HEK293 (cell line): Measurements from ENCODE around the gene PIP4K2A.

ENCODE experiments used
- CTCF ChIA-PET: fragments of 350-600 bp; formaldehyde crosslinking; extraction: SDS; loops from one replicate; lab custom pipeline; 2021; ENCODE audit warnings: antibody characterized with exemption; lab: Yijun Ruan, JAX
- POLR2A ChIA-PET: fragments of 300-600 bp; formaldehyde crosslinking; extraction: SDS; loops from one replicate; lab custom pipeline; 2020; ENCODE audit warnings: antibody characterized with exemption, inconsistent platforms; lab: Yijun Ruan, JAX
- H3K27ac ChIP-seq: fragments of 200-500 bp; sonication (Bioruptor generic); 2 replicates; pipeline ENCODE4 v1.5.1; 2014; ENCODE audit warnings: low read depth, low read length, control low read depth, inconsistent platforms; ENCODE audit errors: extremely low read depth
- H3K36me3 ChIP-seq, 2 experiments: fragments of 200-500 bp in 1 of 2; sonication (Bioruptor generic) in 1 of 2; 1 replicate in 1 of 2; 2 replicates in 1 of 2; pipeline ENCODE4 v1.5.1; 2014 to 2017; ENCODE audit warnings: inconsistent platforms in 2 of 2, low read length in 2 of 2; ENCODE audit not compliant: control insufficient read depth in 2 of 2, insufficient read depth in 1 of 2
- H3K4me1 ChIP-seq: fragments of 200-500 bp; sonication (Bioruptor generic); 2 replicates; pipeline ENCODE4 v1.5.1; 2014; ENCODE audit warnings: mild to moderate bottlenecking, low read length, inconsistent platforms; ENCODE audit not compliant: control insufficient read depth, insufficient read depth
- H3K4me3 ChIP-seq: 2 replicates; pipeline ENCODE4 v1.5.1; 2011; ENCODE audit warnings: low read depth, mild to moderate bottlenecking, control low read depth, low read length, moderate library complexity
- H3K9me3 ChIP-seq: fragments of 200-500 bp; sonication (Bioruptor generic); 2 replicates; pipeline ENCODE4 v1.5.1; 2014; ENCODE audit warnings: low read depth, low read length, inconsistent platforms; ENCODE audit not compliant: control insufficient read depth, insufficient read depth
- FEZF1 ChIP-seq: fragments of 450-650 bp; formaldehyde crosslinking; IDR thresholded peaks from 2 replicates; pipeline ENCODE4 v1.5.1; 2016; ENCODE audit warnings: missing biosample characterization, missing genetic modification characterization
- GFI1B ChIP-seq: fragments of 450-650 bp; formaldehyde crosslinking; IDR thresholded peaks from 2 replicates; pipeline ENCODE4 v1.5.1; 2016; ENCODE audit warnings: missing biosample characterization, missing genetic modification characterization
- HOXC10 ChIP-seq: sonication (generic); formaldehyde crosslinking; IDR thresholded peaks from 2 replicates; pipeline ENCODE4 v1.8.1; 2023; ENCODE audit warnings: mild to moderate bottlenecking, missing genetic modification reagents
- KLF16 ChIP-seq: fragments of 450-650 bp; formaldehyde crosslinking; IDR thresholded peaks from 2 replicates; pipeline ENCODE4 v1.5.1; 2017; ENCODE audit warnings: missing biosample characterization, missing genetic modification characterization
- YY2 ChIP-seq: fragments of 450-650 bp; formaldehyde crosslinking; IDR thresholded peaks from 2 replicates; pipeline ENCODE4 v1.5.1; 2016; ENCODE audit warnings: missing biosample characterization, missing genetic modification characterization
- ZBTB17 ChIP-seq: fragments of 450-650 bp; formaldehyde crosslinking; IDR thresholded peaks from 2 replicates; pipeline ENCODE4 v1.5.1; 2016; ENCODE audit warnings: missing biosample characterization, missing genetic modification characterization
- ZNF202 ChIP-seq: fragments of 450-650 bp; formaldehyde crosslinking; IDR thresholded peaks from 2 replicates; pipeline ENCODE4 v1.5.1; 2016; ENCODE audit warnings: missing biosample characterization, missing genetic modification characterization, borderline replicate concordance
- ZNF366 ChIP-seq: fragments of 450-650 bp; formaldehyde crosslinking; conservative IDR thresholded peaks from 2 replicates; pipeline ENCODE4 v1.5.1; 2016; ENCODE audit warnings: missing biosample characterization, missing genetic modification characterization
- ZNF391 ChIP-seq: fragments of 450-650 bp; formaldehyde crosslinking; IDR thresholded peaks from 2 replicates; pipeline ENCODE4 v1.5.1; 2016; ENCODE audit warnings: low read depth, missing biosample characterization, missing genetic modification characterization, borderline replicate concordance
- ZNF423 ChIP-seq: fragments of 450-650 bp; formaldehyde crosslinking; IDR thresholded peaks from 2 replicates; pipeline ENCODE4 v1.5.1; 2016; ENCODE audit warnings: missing biosample characterization, missing genetic modification characterization
- ZNF529 ChIP-seq: fragments of 450-650 bp; formaldehyde crosslinking; IDR thresholded peaks from 2 replicates; pipeline ENCODE4 v1.5.1; 2017; ENCODE audit warnings: missing genetic modification characterization, missing biosample characterization; ENCODE audit not compliant: insufficient replicate concordance
- ZNF544 ChIP-seq: fragments of 450-650 bp; formaldehyde crosslinking; IDR thresholded peaks from 2 replicates; pipeline ENCODE4 v1.5.0; 2017; ENCODE audit warnings: missing biosample characterization, missing genetic modification characterization
- ZNF600 ChIP-seq: fragments of 450-650 bp; formaldehyde crosslinking; IDR thresholded peaks from 2 replicates; pipeline ENCODE4 v1.5.1; 2016; ENCODE audit warnings: missing biosample characterization, missing genetic modification characterization
- ZNF623 ChIP-seq: fragments of 450-650 bp; formaldehyde crosslinking; IDR thresholded peaks from 2 replicates; pipeline ENCODE4 v1.5.1; 2016; ENCODE audit warnings: missing biosample characterization, missing genetic modification characterization
- ZNF654 ChIP-seq: fragments of 450-650 bp; formaldehyde crosslinking; IDR thresholded peaks from 2 replicates; pipeline ENCODE4 v1.5.1; 2016; ENCODE audit warnings: low read depth, missing biosample characterization, missing genetic modification characterization
- ZNF670 ChIP-seq: fragments of 450-650 bp; formaldehyde crosslinking; IDR thresholded peaks from 2 replicates; pipeline ENCODE4 v1.5.1; 2016; ENCODE audit warnings: missing biosample characterization, missing genetic modification characterization, low read depth
- ZNF768 ChIP-seq: fragments of 450-650 bp; formaldehyde crosslinking; IDR thresholded peaks from 2 replicates; pipeline ENCODE4 v1.5.1; 2018; ENCODE audit warnings: missing biosample characterization, mild to moderate bottlenecking, missing genetic modification characterization
- ZNF777 ChIP-seq: fragments of 450-650 bp; formaldehyde crosslinking; IDR thresholded peaks from 2 replicates; pipeline ENCODE4 v1.5.1; 2017; ENCODE audit warnings: missing biosample characterization, missing genetic modification characterization, borderline replicate concordance
- ZNF837 ChIP-seq: fragments of 450-650 bp; formaldehyde crosslinking; IDR thresholded peaks from 2 replicates; pipeline ENCODE4 v1.5.1; 2016; ENCODE audit warnings: missing biosample characterization, missing genetic modification characterization
- ZNF843 ChIP-seq: fragments of 450-650 bp; formaldehyde crosslinking; IDR thresholded peaks from 2 replicates; pipeline ENCODE4 v1.5.1; 2016; ENCODE audit warnings: missing biosample characterization, missing genetic modification characterization
- TF ChIP-seq, protein P1 (sequence below): fragments of 450-650 bp; formaldehyde crosslinking; IDR thresholded peaks from 2 replicates; pipeline ENCODE4 v1.5.1; 2016; ENCODE audit warnings: missing biosample characterization, missing genetic modification characterization
- TF ChIP-seq, protein P2 (sequence below): fragments of 450-650 bp; formaldehyde crosslinking; IDR thresholded peaks from 2 replicates; pipeline ENCODE4 v1.5.1; 2016; ENCODE audit warnings: missing biosample characterization, missing genetic modification characterization
- TF ChIP-seq, protein P3 (sequence below): fragments of 450-650 bp; formaldehyde crosslinking; IDR thresholded peaks from 2 replicates; pipeline ENCODE4 v1.5.1; 2016; ENCODE audit warnings: missing biosample characterization, missing genetic modification characterization
- TF ChIP-seq, protein P4 (sequence below): fragments of 450-650 bp; formaldehyde crosslinking; IDR thresholded peaks from 2 replicates; pipeline ENCODE4 v1.5.1; 2016; ENCODE audit warnings: missing biosample characterization, missing genetic modification characterization
- TF ChIP-seq, protein P5 (sequence below): fragments of 450-650 bp; formaldehyde crosslinking; IDR thresholded peaks from 2 replicates; pipeline ENCODE4 v1.5.1; 2017; ENCODE audit warnings: missing biosample characterization, missing genetic modification characterization

PIP4K2A gene

DNA sequence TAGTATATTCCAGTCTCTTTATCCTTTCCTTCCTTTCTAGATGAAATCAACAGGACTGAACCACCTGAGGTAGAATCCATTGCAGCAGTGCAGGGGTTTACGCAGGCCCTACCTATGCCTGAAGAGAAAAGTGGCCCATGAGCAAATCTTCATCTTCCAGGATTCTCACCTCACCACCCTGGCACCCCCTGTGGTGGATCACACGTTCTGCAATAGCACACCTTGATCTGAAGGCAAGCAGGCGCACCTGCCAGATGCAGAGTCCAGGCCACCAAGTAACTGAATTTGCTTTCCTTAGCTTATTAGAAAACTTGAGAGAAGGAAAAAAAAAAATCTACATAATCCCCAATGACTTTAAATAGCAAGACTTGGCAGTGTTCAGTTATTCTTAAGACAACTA, 121.4 kb downstream of the PIP4K2A start (continued):
- TF ChIP-seq ZNF654 (tag by site-specific recombination) (no peak), ZNF600 (tag by site-specific recombination) (no peak)
- TF ChIP-seq, protein P1, sequence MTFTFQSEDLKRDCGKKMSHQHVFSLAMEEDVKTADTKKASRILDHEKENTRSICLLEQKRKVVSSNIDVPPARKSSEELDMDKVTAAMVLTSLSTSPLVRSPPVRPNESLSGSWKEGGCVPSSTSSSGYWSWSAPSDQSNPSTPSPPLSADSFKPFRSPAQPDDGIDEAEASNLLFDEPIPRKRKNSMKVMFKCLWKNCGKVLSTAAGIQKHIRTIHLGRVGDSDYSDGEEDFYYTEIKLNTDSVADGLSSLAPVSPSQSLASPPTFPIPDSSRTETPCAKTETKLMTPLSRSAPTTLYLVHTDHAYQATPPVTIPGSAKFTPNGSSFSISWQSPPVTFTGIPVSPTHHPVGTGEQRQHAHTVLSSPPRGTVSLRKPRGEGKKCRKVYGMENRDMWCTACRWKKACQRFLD (tag by site-specific recombination) = no peak

DNA sequence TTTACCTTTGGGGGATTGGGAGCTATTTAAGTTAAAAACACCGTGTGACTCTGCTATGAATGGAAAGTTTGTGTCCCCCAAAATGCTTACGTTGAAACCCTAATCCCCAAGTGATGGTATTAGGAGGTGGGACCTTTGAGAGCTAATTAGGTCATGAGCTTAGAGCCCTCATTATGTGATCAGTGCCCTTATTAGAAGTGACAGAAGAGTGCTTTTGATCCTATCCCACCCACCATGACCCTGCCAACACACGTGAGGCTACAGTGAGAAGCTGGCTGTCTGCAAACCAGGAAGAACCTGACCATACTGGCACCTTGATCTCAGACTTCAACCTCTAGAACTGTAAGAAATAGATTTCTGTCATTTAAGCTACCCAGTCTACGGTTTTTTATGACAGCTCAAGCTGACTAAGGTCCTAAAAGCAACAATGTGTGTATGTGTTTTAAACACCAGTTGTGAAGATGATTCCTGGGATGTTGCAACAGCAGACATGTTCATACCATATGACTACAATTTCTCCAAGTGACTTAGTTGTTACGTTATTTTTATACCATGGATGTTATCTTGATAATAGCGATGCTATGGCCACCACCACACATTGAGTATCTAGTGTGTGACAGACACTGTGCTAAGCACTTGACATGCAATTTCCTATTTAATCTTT, 124.4 kb downstream of the PIP4K2A start:
- H3K4me3 ChIP-seq = no peak overlapping the region
- H3K4me1 ChIP-seq = 0 out of 2 replicates have a peak, but pooled peaks cover 2% of the 10 kb centered on the region

DNA sequence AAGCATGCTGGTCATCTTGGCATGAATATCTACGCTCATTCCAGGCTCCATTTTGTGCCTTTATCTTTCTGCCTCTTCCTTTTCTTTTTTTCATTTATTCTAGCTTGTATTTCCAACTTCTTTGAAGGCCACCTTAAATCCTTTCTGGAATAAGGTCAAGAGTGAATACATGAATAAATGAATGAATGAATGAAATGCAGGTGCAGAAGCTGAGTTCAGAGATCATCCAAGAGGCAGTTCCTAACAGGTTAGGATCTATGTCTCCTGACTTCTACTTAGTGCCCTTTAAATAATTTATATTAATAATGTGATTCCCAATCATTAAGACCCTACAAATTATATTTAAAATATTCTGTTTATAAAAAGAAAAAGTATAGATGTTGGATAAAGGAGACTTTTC, 125.9 kb downstream of the PIP4K2A start:
- no peak overlapping the region for H3K4me3 ChIP-seq
- no peak overlapping the region for H3K27ac ChIP-seq
- H3K36me3 ChIP-seq = peaks cover 0 to 19% of the 10 kb centered on the region in 2 experiments
- ChIA-PET CTCF (interaction anchor here (0.7 kb wide), 2 partner anchors 122 to 240 kb away, joined by 3 to 4 read pairs; no protein-coding TSS in a partner anchor), POLR2A (no interaction called here)
- TF ChIP-seq HOXC10 (CRISPR knock-in tag) = no peak
- no peak for TF ChIP-seq ZNF544 (tag by site-specific recombination)
- TF ChIP-seq ZNF529 (tag by site-specific recombination) = no peak
- no peak for TF ChIP-seq KLF16
- TF ChIP-seq YY2 (tag by site-specific recombination) = no peak
- no peak for TF ChIP-seq ZNF623 (tag by site-specific recombination)
- TF ChIP-seq, protein P2, sequence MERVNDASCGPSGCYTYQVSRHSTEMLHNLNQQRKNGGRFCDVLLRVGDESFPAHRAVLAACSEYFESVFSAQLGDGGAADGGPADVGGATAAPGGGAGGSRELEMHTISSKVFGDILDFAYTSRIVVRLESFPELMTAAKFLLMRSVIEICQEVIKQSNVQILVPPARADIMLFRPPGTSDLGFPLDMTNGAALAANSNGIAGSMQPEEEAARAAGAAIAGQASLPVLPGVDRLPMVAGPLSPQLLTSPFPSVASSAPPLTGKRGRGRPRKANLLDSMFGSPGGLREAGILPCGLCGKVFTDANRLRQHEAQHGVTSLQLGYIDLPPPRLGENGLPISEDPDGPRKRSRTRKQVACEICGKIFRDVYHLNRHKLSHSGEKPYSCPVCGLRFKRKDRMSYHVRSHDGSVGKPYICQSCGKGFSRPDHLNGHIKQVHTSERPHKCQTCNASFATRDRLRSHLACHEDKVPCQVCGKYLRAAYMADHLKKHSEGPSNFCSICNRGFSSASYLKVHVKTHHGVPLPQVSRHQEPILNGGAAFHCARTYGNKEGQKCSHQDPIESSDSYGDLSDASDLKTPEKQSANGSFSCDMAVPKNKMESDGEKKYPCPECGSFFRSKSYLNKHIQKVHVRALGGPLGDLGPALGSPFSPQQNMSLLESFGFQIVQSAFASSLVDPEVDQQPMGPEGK (tag by site-specific recombination) = no peak
- TF ChIP-seq ZNF837 = no peak
- TF ChIP-seq GFI1B (tag by site-specific recombination) = no peak
- TF ChIP-seq ZNF670 (tag by site-specific recombination) = no peak
- no peak for TF ChIP-seq FEZF1 (tag by site-specific recombination)
- TF ChIP-seq ZNF777 (tag by site-specific recombination) = no peak
- no peaks in the 10 kb centered on the region for H3K9me3 ChIP-seq
- H3K4me1 ChIP-seq = no peaks in the 10 kb centered on the region

More for the DNA sequence above, 124.4 kb downstream of the PIP4K2A start:
- Histone ChIP-seq H3K9me3 (no peaks in the 10 kb centered on the region), H3K27ac (no peak overlapping the region), H3K36me3 (peaks cover 0 to 19% of the 10 kb centered on the region in 2 experiments)
- POLR2A ChIA-PET = no interaction called here
- TF ChIP-seq, protein P3, sequence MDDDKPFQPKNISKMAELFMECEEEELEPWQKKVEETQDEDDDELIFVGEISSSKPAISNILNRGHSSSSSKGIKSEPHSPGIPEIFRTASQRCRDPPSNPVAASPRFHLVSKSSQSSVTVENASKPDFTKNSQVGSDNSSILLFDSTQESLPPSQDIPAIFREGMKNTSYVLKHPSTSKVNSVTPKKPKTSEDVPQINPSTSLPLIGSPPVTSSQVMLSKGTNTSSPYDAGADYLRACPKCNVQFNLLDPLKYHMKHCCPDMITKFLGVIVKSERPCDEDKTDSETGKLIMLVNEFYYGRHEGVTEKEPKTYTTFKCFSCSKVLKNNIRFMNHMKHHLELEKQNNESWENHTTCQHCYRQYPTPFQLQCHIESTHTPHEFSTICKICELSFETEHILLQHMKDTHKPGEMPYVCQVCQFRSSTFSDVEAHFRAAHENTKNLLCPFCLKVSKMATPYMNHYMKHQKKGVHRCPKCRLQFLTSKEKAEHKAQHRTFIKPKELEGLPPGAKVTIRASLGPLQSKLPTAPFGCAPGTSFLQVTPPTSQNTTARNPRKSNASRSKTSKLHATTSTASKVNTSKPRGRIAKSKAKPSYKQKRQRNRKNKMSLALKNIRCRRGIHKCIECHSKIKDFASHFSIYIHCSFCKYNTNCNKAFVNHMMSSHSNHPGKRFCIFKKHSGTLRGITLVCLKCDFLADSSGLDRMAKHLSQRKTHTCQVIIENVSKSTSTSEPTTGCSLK = no peak
- no peak for TF ChIP-seq ZBTB17 (tag by site-specific recombination)
- TF ChIP-seq ZNF768 = no peak
- TF ChIP-seq ZNF366 = no peak
- no peak for TF ChIP-seq ZNF391 (tag by site-specific recombination)
- TF ChIP-seq, protein P4, sequence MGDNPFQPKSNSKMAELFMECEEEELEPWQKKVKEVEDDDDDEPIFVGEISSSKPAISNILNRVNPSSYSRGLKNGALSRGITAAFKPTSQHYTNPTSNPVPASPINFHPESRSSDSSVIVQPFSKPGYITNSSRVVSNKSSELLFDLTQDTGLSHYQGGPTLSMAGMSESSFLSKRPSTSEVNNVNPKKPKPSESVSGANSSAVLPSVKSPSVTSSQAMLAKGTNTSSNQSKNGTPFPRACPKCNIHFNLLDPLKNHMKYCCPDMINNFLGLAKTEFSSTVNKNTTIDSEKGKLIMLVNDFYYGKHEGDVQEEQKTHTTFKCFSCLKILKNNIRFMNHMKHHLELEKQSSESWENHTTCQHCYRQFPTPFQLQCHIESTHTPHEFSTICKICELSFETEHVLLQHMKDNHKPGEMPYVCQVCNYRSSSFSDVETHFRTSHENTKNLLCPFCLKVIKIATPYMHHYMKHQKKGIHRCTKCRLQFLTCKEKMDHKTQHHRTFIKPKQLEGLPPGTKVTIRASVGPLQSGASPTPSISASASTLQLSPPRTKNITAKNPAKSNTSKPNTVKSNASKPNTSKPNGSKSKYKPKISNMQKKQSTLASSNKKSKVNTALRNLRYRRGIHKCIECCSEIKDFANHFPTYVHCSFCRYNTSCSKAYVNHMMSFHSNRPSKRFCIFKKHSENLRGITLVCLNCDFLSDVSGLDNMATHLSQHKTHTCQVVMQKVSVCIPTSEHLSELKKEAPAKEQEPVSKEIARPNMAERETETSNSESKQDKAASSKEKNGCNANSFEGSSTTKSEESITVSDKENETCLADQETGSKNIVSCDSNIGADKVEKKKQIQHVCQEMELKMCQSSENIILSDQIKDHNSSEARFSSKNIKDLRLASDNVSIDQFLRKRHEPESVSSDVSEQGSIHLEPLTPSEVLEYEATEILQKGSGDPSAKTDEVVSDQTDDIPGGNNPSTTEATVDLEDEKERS (tag by site-specific recombination) = no peak
- no peak for TF ChIP-seq ZNF202
- no peak for TF ChIP-seq ZNF843 (tag by site-specific recombination)
- TF ChIP-seq, protein P5, sequence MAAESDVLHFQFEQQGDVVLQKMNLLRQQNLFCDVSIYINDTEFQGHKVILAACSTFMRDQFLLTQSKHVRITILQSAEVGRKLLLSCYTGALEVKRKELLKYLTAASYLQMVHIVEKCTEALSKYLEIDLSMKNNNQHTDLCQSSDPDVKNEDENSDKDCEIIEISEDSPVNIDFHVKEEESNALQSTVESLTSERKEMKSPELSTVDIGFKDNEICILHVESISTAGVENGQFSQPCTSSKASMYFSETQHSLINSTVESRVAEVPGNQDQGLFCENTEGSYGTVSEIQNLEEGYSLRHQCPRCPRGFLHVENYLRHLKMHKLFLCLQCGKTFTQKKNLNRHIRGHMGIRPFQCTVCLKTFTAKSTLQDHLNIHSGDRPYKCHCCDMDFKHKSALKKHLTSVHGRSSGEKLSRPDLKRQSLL (tag by site-specific recombination) = no peak
- TF ChIP-seq ZNF423 = no peak
- CTCF ChIA-PET = interaction anchor here (0.6 to 2.6 kb wide), 5 partner anchors 26 to 579 kb away, joined by 3 to 6 read pairs (median 4); no protein-coding TSS in a partner anchor
